GM12878 (cell line): ENCODE data around the gene FRAS1. TPM values are rescaled to one million over a fixed set of nuclear protein-coding genes. Genes with fewer than 3 reads are reported as not detected.

Experiments used
- ATAC-seq: fragments of 200-7000 bp; cut with Tn5 transposase; 3 replicates; pipeline ENCODE4 v1.9.1; 2020; ENCODE audit warnings: mild to moderate bottlenecking, moderate library complexity
- BruUV-seq: library from RNA; stranded (reverse); fragments of 400-500 nt; replicated peaks from 2 replicates; lab custom pipeline; 2021; lab: Mats Ljungman, UMichigan
- CTCF ChIA-PET: fragments of 300-600 bp; sonication (Branson Sonifier 250); formaldehyde crosslinking; extraction: SDS; loops from one replicate; lab custom pipeline; 2021; ENCODE audit warnings: inconsistent platforms; lab: Yijun Ruan, JAX
- POLR2A ChIA-PET: fragments of 350-600 bp; formaldehyde crosslinking; extraction: SDS; loops from one replicate; lab custom pipeline; 2021; ENCODE audit warnings: inconsistent platforms; lab: Charles Lee
- RAD21 ChIA-PET: fragments of 300-600 bp; sonication (Branson Sonifier 250); formaldehyde crosslinking; loops from one replicate; lab custom pipeline; 2023; ENCODE audit warnings: antibody characterized with exemption; ENCODE audit not compliant: unreplicated experiment; lab: Charles Lee
- SMC1A ChIA-PET: fragments of 300-600 bp; sonication (Branson Sonifier 250); formaldehyde crosslinking; loops from one replicate; lab custom pipeline; 2023; ENCODE audit not compliant: unreplicated experiment, uncharacterized antibody; lab: Charles Lee
- DNase-seq: peaks from one replicate; pipeline ENCODE4 v3.0.0-alpha.2; 2011; ENCODE audit warnings: low read depth, low spot score
- FAIRE-seq: peaks from 3 replicates; lab custom pipeline; 2011; peaks lifted over from hg19 to GRCh38; lab: Jason Lieb, UNC
- H2AFZ ChIP-seq: 2 replicates; pipeline ENCODE4 v1.6.0; 2011; ENCODE audit warnings: low read depth, low read length, control low read depth; ENCODE audit not compliant: control insufficient read depth
- H3K27ac ChIP-seq: 2 replicates; pipeline ENCODE4 v1.5.1; 2011; ENCODE audit warnings: control low read depth; ENCODE audit not compliant: control insufficient read depth, insufficient read depth
- H3K27me3 ChIP-seq, 2 experiments: replicated peaks in 1 of 2; 2 replicates each; pipeline versions ENCODE4 v1.6.0 to v1.6.1; 2011; ENCODE audit warnings: low read length in 1 of 2; ENCODE audit not compliant: control insufficient read depth in 2 of 2, insufficient read depth in 2 of 2
- H3K36me3 ChIP-seq, 2 experiments: 2 replicates each; pipeline ENCODE4 v1.5.1; 2011; ENCODE audit warnings: low read length in 1 of 2; ENCODE audit not compliant: control insufficient read depth in 2 of 2, insufficient read depth in 2 of 2
- H3K4me1 ChIP-seq: 2 replicates; pipeline ENCODE4 v1.6.1; 2011; ENCODE audit warnings: mild to moderate bottlenecking, low read length, moderate library complexity, mixed read lengths; ENCODE audit not compliant: control insufficient read depth, insufficient read depth
- H3K4me2 ChIP-seq: 2 replicates; pipeline ENCODE4 v1.6.0; 2011; ENCODE audit warnings: control low read depth; ENCODE audit not compliant: control insufficient read depth, insufficient read depth
- H3K4me3 ChIP-seq: fragments of 200-600 bp; sonication (generic); 2 replicates; pipeline ENCODE4 v1.5.1; 2016
- H3K79me2 ChIP-seq: 2 replicates; pipeline ENCODE4 v1.6.0; 2011; ENCODE audit warnings: low read length; ENCODE audit not compliant: control insufficient read depth, insufficient read depth
- H3K9ac ChIP-seq: 2 replicates; pipeline ENCODE4 v1.8.0; 2011; ENCODE audit warnings: low read length, control low read depth, mixed read lengths; ENCODE audit not compliant: control insufficient read depth, insufficient read depth
- H3K9me3 ChIP-seq: replicated peaks from 3 replicates; pipeline ENCODE4 v1.5.1; 2011; ENCODE audit warnings: mild to moderate bottlenecking, low read length; ENCODE audit not compliant: control insufficient read depth, insufficient read depth
- H4K20me1 ChIP-seq: 2 replicates; pipeline ENCODE4 v1.6.0; 2011; ENCODE audit not compliant: control insufficient read depth, insufficient read depth
- BCL11A ChIP-seq: IDR thresholded peaks from 2 replicates; pipeline ENCODE4 v1.6.1; 2011; ENCODE audit warnings: low read depth, low read length
- BRCA1 ChIP-seq: IDR thresholded peaks from 2 replicates; pipeline ENCODE4 v1.6.1; 2011; ENCODE audit warnings: low read depth, low read length, improper control_type of control experiment
- CREB1 ChIP-seq: IDR thresholded peaks from 2 replicates; pipeline ENCODE4 v1.6.1; 2012; ENCODE audit warnings: low read depth, mild to moderate bottlenecking, inconsistent platforms
- DPF2 ChIP-seq: fragments of 450-650 bp; IDR thresholded peaks from 2 replicates; pipeline ENCODE4 v1.6.1; 2017; ENCODE audit warnings: mild to moderate bottlenecking
- EZH2 ChIP-seq: IDR thresholded peaks from 2 replicates; pipeline ENCODE4 v1.6.1; 2012; ENCODE audit warnings: low read depth, mild to moderate bottlenecking, control low read depth, inconsistent platforms, low read length, borderline replicate concordance; ENCODE audit not compliant: control insufficient read depth
- HCFC1 ChIP-seq: fragments of 150-350 bp; IDR thresholded peaks from 2 replicates; pipeline ENCODE4 v1.6.1; 2014; ENCODE audit warnings: low read length
- JUNB ChIP-seq: IDR thresholded peaks from 2 replicates; pipeline ENCODE4 v1.6.1; 2016; ENCODE audit warnings: antibody characterized with exemption, mild to moderate bottlenecking
- MEF2B ChIP-seq: fragments of 450-650 bp; IDR thresholded peaks from 2 replicates; pipeline ENCODE4 v1.6.1; 2018; ENCODE audit warnings: mild to moderate bottlenecking, moderate library complexity; ENCODE audit not compliant: partially characterized antibody, poor library complexity, severe bottlenecking
- MTA3 ChIP-seq: IDR thresholded peaks from 2 replicates; pipeline ENCODE4 v1.6.1; 2012; ENCODE audit warnings: low read length, inconsistent platforms, borderline replicate concordance
- NR2F1 ChIP-seq: fragments of 450-650 bp; conservative IDR thresholded peaks from 2 replicates; pipeline ENCODE4 v1.6.1; 2017; ENCODE audit warnings: mild to moderate bottlenecking
- RCOR1 ChIP-seq: conservative IDR thresholded peaks from 2 replicates; pipeline ENCODE4 v1.6.1; 2012; ENCODE audit warnings: low read depth, low read length, improper control_type of control experiment
- STAT3 ChIP-seq: IDR thresholded peaks from 2 replicates; pipeline ENCODE4 v1.6.1; 2011; ENCODE audit warnings: low read depth, low read length, improper control_type of control experiment
- SUPT20H ChIP-seq: IDR thresholded peaks from 2 replicates; pipeline ENCODE4 v1.6.1; 2011; ENCODE audit warnings: low read depth, mild to moderate bottlenecking, low read length, moderate library complexity, borderline replicate concordance; ENCODE audit not compliant: control insufficient read depth
- WRNIP1 ChIP-seq: IDR thresholded peaks from 2 replicates; pipeline ENCODE4 v1.6.1; 2011; ENCODE audit warnings: low read depth, low read length, improper control_type of control experiment, borderline replicate concordance
- WGBS: methylation state at CpG from one replicate; pipeline ENCODE4 v1.1.6; 2016; ENCODE audit warnings: low lambda C conversion rate; ENCODE audit not compliant: insufficient replicate concordance, insufficient coverage; ENCODE audit errors: missing lambda C conversion rate; 5-methylcytosine and 5-hydroxymethylcytosine counted together
- in situ Hi-C: fragments of 300-500 bp; cut with MboI; formaldehyde crosslinking; loops from 9 replicates; pipeline ENCODE4 v1.14.3; 2018; ENCODE audit warnings: mixed read lengths
- intact Hi-C: fragments of 100-400 bp; cut with micrococcal nuclease; formaldehyde crosslinking; loops from one replicate; pipeline ENCODE4 v1.14.2; 2022; ENCODE audit not compliant: unreplicated experiment
- polyA plus RNA-seq, 11 experiments: library from polyadenylated mRNA; depleted of rRNA in 4 of 11; unstranded in 6 of 11; stranded (reverse) in 5 of 11; fragments of >200 nt; fragmentation: Nextera tagmentation in 4 of 11; fragmentation: Illumina TruSeq in 1 of 11; extraction: Ambion mirVana in 4 of 11; extraction: Trizol in 1 of 11; gene quantifications; 1 replicate in 1 of 11; 2 replicates in 10 of 11; pipeline versions ENCODE4 v1.2.1 to v1.2.3, GENCODE V29; 2011 to 2016; ENCODE audit warnings: inconsistent platforms in 2 of 11, missing spikeins in 2 of 11, low read depth in 1 of 11
- total RNA-seq, 4 experiments: library from RNA; depleted of rRNA in 3 of 4; stranded (reverse); fragments of >200 nt in 3 of 4; fragmentation: Illumina TruSeq in 1 of 4; extraction: Trizol in 1 of 4; gene quantifications; 2 replicates each; pipeline versions ENCODE4 v1.2.1 to v1.2.3, GENCODE V29; 2013 to 2021
- TF ChIP-seq, protein P1 (sequence below): fragments of 450-650 bp; IDR thresholded peaks from 2 replicates; pipeline ENCODE4 v1.6.1; 2017; ENCODE audit warnings: antibody characterized with exemption, mild to moderate bottlenecking, moderate library complexity
- TF ChIP-seq, protein P2 (sequence below): fragments of 450-650 bp; IDR thresholded peaks from 2 replicates; pipeline ENCODE4 v1.6.1; 2017; ENCODE audit warnings: borderline replicate concordance
- TF ChIP-seq, protein P3 (sequence below): IDR thresholded peaks from 2 replicates; pipeline ENCODE4 v1.6.1; 2011; ENCODE audit warnings: low read depth, mild to moderate bottlenecking, low read length, moderate library complexity, borderline replicate concordance; ENCODE audit errors: extremely low read depth

FRAS1 gene
- total and polyA plus RNA-seq, 10 of the 15 experiments (the other 5 are each of a cell fraction or from before 2014, with no cell fraction given), result 0.08 to 11.7 (median 0.20) TPM

DNA sequence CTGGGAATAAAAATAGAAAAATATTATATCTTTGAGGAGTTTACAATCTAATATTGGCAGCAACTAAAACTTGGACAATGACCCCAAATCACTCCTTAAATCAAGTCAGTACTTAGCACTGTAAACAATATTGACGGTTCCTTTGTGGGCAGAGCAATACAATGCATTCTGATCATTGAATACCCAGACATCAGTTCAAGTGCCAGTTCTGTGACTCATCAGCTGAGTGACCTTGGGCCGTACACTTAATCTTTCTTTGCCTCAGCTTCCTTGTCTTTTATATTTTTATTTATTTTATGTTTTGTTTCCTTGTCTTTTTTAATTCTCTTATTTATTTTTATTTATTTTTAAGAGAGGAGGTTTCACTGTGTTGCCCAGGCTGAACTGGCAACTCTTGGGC, 382.2 kb downstream of the FRAS1 start (continued):
- TF ChIP-seq, protein P1, sequence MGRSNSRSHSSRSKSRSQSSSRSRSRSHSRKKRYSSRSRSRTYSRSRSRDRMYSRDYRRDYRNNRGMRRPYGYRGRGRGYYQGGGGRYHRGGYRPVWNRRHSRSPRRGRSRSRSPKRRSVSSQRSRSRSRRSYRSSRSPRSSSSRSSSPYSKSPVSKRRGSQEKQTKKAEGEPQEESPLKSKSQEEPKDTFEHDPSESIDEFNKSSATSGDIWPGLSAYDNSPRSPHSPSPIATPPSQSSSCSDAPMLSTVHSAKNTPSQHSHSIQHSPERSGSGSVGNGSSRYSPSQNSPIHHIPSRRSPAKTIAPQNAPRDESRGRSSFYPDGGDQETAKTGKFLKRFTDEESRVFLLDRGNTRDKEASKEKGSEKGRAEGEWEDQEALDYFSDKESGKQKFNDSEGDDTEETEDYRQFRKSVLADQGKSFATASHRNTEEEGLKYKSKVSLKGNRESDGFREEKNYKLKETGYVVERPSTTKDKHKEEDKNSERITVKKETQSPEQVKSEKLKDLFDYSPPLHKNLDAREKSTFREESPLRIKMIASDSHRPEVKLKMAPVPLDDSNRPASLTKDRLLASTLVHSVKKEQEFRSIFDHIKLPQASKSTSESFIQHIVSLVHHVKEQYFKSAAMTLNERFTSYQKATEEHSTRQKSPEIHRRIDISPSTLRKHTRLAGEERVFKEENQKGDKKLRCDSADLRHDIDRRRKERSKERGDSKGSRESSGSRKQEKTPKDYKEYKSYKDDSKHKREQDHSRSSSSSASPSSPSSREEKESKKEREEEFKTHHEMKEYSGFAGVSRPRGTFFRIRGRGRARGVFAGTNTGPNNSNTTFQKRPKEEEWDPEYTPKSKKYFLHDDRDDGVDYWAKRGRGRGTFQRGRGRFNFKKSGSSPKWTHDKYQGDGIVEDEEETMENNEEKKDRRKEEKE, result no peak
- TF ChIP-seq EZH2 (no peak), WRNIP1 (no peak), BRCA1 (no peak), NR2F1 (no peak)

DNA sequence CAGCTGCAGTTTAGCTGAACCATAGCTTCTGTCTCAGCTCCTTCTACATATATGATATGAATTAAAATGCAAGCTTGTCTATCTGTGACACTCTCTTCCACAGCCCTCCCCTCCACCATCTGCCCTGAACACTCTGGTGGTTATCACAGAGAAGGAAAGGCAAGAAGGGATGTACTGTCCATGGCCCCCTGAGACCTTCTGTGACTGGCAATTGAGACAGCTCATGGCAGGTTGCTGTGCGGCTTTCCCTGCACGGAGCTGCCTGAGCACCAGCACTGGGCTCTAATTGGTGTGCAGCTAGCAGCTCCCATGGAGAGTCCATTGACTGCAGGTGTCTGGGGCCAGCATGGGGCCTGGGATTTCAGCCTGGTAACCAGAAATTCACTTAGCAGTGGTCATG, 384.6 kb downstream of the FRAS1 start:
- FAIRE-seq (no peak), ATAC-seq (no peak), DNase-seq (no peak)
- SMC1A ChIA-PET, result no interaction called here
- BruUV-seq, result no TSS peak
- intact Hi-C loops (no loop called here), in situ Hi-C loops (no loop called here)
- POLR2A ChIA-PET, result no interaction called here
- no peaks in the 10 kb centered on the region for H3K27me3 ChIP-seq
- H4K20me1 ChIP-seq, result no peaks in the 10 kb centered on the region
- no peaks in the 10 kb centered on the region for H3K36me3 ChIP-seq
- no peaks in the 10 kb centered on the region for H3K4me1 ChIP-seq
- H3K79me2 ChIP-seq, result no peaks in the 10 kb centered on the region
- no peak overlapping the region for H3K27ac ChIP-seq
- no peak overlapping the region for H3K9ac ChIP-seq
- no peak overlapping the region for H3K4me2 ChIP-seq
- RAD21 ChIA-PET, result interaction anchor here (0.9 kb wide), 1 partner anchor 497 kb away, joined by 3 read pairs; the partner anchor contains the start of gene PAQR3
- CTCF ChIA-PET, result interaction anchor here (1.6 kb wide), 1 partner anchor 275 kb away, joined by 4 read pairs; no protein-coding TSS in a partner anchor
- H3K4me3 ChIP-seq, result no peak overlapping the region
- WGBS, result 45% methylated on average over 2 of the region's 2 CpGs
- no peaks in the 10 kb centered on the region for H3K9me3 ChIP-seq
- H2AFZ ChIP-seq, result no peak overlapping the region
- TF ChIP-seq SUPT20H (no peak), JUNB (no peak), CREB1 (no peak), MTA3 (no peak), DPF2 (no peak), BCL11A (no peak), HCFC1 (no peak), STAT3 (no peak), MEF2B (no peak), RCOR1 (no peak)
- TF ChIP-seq, protein P2, sequence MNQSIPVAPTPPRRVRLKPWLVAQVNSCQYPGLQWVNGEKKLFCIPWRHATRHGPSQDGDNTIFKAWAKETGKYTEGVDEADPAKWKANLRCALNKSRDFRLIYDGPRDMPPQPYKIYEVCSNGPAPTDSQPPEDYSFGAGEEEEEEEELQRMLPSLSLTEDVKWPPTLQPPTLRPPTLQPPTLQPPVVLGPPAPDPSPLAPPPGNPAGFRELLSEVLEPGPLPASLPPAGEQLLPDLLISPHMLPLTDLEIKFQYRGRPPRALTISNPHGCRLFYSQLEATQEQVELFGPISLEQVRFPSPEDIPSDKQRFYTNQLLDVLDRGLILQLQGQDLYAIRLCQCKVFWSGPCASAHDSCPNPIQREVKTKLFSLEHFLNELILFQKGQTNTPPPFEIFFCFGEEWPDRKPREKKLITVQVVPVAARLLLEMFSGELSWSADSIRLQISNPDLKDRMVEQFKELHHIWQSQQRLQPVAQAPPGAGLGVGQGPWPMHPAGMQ, result no peak
- TF ChIP-seq, protein P3, sequence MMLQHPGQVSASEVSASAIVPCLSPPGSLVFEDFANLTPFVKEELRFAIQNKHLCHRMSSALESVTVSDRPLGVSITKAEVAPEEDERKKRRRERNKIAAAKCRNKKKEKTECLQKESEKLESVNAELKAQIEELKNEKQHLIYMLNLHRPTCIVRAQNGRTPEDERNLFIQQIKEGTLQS, result no peak
